HEK293 (cell line): ENCODE results near the gene NFE2L2.
A peak's percentile ranks its signal among the peaks of the same experiment; 100 is the strongest.

ENCODE experiments used
- BCL11A ChIP-seq: fragments of 450-650 bp; formaldehyde crosslinking; IDR thresholded peaks from 2 replicates; pipeline ENCODE4 v1.5.1; 2016; ENCODE audit warnings: low read depth, missing biosample characterization, missing genetic modification characterization
- SCRT2 ChIP-seq: fragments of 450-650 bp; formaldehyde crosslinking; IDR thresholded peaks from 2 replicates; pipeline ENCODE4 v1.5.1; 2016; ENCODE audit warnings: missing biosample characterization, missing genetic modification characterization
- SETDB1 ChIP-seq: IDR thresholded peaks from one replicate; pipeline ENCODE4 v1.6.1; 2017; ENCODE audit warnings: mild to moderate bottlenecking, low read length, moderate library complexity, mixed read lengths; ENCODE audit not compliant: insufficient read length
- YY1 ChIP-seq: fragments of 450-650 bp; formaldehyde crosslinking; IDR thresholded peaks from 2 replicates; pipeline ENCODE4 v1.5.1; 2018; ENCODE audit warnings: missing biosample characterization, missing genetic modification characterization
- ZBTB1 ChIP-seq: fragments of 450-650 bp; formaldehyde crosslinking; IDR thresholded peaks from 2 replicates; pipeline ENCODE4 v1.5.1; 2016; ENCODE audit warnings: missing biosample characterization, missing genetic modification characterization
- ZNF501 ChIP-seq: fragments of 450-650 bp; formaldehyde crosslinking; IDR thresholded peaks from 2 replicates; pipeline ENCODE4 v1.5.1; 2016; ENCODE audit warnings: missing biosample characterization, missing genetic modification characterization
- TF ChIP-seq, protein P1 (sequence below): fragments of 450-650 bp; formaldehyde crosslinking; IDR thresholded peaks from 2 replicates; pipeline ENCODE4 v1.5.1; 2016; ENCODE audit warnings: missing biosample characterization, missing genetic modification characterization
- TF ChIP-seq, protein P2 (sequence below): fragments of 450-650 bp; formaldehyde crosslinking; IDR thresholded peaks from 2 replicates; pipeline ENCODE4 v1.5.1; 2016; ENCODE audit warnings: missing biosample characterization, missing genetic modification characterization
- TF ChIP-seq, protein P3 (sequence below): fragments of 450-650 bp; IDR thresholded peaks from 2 replicates; pipeline ENCODE4 v1.5.1; 2018; ENCODE audit warnings: missing biosample characterization, missing genetic modification characterization
- TF ChIP-seq, protein P4 (sequence below): IDR thresholded peaks from 2 replicates; pipeline ENCODE4 v1.6.1; 2011; ENCODE audit warnings: mild to moderate bottlenecking, low read depth, low read length, borderline replicate concordance
- TF ChIP-seq, protein P5 (sequence below): fragments of 450-650 bp; formaldehyde crosslinking; IDR thresholded peaks from 2 replicates; pipeline ENCODE4 v1.5.0; 2017; ENCODE audit warnings: missing biosample characterization, missing genetic modification characterization, borderline replicate concordance
- TF ChIP-seq, protein P6 (sequence below): fragments of 450-650 bp; formaldehyde crosslinking; IDR thresholded peaks from 2 replicates; pipeline ENCODE4 v1.5.1; 2016; ENCODE audit warnings: missing biosample characterization, missing genetic modification characterization

DNA sequence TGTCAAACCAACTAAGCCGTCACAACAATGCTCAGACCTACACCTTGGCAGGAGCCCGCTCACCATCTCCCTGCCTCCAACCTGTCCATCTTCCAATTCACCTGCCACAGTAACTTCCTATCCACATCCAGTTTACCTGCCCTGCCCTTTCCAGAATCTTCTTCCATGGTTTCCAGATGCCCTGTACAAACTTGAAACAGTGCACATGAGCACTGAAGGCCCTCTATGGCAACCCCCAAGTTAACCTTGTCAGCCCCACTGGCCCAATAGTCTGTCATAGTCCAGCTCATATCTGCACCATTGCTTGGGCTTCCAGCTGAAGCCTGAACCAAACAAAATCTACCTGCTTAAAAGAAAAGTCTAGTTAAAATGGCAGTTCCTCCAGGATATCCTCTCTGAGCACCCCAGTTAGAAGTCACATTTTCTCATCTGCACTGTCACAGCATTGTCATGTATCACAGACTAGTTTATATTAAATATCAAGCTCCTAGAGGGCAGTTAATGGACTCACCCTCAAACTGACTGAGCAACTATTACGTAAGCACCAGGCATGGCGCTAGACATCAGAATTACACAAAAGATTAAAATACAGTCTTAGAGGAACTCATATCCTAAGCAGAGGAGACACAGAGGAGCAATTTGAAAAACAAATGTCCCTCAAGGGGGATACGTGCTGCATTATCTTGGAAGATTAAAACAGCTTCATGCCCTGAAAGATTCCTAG is 11.6 kb downstream of the NFE2L2 start:
- no peak for TF ChIP-seq ZBTB1 (tag by site-specific recombination)
- no peak for TF ChIP-seq SCRT2 (tag by site-specific recombination)
- TF ChIP-seq, protein P1, sequence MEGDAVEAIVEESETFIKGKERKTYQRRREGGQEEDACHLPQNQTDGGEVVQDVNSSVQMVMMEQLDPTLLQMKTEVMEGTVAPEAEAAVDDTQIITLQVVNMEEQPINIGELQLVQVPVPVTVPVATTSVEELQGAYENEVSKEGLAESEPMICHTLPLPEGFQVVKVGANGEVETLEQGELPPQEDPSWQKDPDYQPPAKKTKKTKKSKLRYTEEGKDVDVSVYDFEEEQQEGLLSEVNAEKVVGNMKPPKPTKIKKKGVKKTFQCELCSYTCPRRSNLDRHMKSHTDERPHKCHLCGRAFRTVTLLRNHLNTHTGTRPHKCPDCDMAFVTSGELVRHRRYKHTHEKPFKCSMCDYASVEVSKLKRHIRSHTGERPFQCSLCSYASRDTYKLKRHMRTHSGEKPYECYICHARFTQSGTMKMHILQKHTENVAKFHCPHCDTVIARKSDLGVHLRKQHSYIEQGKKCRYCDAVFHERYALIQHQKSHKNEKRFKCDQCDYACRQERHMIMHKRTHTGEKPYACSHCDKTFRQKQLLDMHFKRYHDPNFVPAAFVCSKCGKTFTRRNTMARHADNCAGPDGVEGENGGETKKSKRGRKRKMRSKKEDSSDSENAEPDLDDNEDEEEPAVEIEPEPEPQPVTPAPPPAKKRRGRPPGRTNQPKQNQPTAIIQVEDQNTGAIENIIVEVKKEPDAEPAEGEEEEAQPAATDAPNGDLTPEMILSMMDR (tag by site-specific recombination), result no peak
- TF ChIP-seq, protein P2, sequence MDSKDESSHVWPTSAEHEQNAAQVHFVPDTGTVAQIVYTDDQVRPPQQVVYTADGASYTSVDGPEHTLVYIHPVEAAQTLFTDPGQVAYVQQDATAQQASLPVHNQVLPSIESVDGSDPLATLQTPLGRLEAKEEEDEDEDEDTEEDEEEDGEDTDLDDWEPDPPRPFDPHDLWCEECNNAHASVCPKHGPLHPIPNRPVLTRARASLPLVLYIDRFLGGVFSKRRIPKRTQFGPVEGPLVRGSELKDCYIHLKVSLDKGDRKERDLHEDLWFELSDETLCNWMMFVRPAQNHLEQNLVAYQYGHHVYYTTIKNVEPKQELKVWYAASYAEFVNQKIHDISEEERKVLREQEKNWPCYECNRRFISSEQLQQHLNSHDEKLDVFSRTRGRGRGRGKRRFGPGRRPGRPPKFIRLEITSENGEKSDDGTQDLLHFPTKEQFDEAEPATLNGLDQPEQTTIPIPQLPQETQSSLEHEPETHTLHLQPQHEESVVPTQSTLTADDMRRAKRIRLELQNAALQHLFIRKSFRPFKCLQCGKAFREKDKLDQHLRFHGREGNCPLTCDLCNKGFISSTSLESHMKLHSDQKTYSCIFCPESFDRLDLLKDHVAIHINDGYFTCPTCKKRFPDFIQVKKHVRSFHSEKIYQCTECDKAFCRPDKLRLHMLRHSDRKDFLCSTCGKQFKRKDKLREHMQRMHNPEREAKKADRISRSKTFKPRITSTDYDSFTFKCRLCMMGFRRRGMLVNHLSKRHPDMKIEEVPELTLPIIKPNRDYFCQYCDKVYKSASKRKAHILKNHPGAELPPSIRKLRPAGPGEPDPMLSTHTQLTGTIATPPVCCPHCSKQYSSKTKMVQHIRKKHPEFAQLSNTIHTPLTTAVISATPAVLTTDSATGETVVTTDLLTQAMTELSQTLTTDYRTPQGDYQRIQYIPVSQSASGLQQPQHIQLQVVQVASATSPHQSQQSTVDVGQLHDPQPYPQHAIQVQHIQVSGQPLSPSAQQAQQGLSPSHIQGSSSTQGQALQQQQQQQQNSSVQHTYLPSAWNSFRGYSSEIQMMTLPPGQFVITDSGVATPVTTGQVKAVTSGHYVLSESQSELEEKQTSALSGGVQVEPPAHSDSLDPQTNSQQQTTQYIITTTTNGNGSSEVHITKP (tag by site-specific recombination), result 0 out of 2 replicates have a peak, but pooled peaks have one; percentile 43
- TF ChIP-seq, protein P3, sequence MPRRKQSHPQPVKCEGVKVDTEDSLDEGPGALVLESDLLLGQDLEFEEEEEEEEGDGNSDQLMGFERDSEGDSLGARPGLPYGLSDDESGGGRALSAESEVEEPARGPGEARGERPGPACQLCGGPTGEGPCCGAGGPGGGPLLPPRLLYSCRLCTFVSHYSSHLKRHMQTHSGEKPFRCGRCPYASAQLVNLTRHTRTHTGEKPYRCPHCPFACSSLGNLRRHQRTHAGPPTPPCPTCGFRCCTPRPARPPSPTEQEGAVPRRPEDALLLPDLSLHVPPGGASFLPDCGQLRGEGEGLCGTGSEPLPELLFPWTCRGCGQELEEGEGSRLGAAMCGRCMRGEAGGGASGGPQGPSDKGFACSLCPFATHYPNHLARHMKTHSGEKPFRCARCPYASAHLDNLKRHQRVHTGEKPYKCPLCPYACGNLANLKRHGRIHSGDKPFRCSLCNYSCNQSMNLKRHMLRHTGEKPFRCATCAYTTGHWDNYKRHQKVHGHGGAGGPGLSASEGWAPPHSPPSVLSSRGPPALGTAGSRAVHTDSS (tag by site-specific recombination), result no peak
- TF ChIP-seq, protein P4, sequence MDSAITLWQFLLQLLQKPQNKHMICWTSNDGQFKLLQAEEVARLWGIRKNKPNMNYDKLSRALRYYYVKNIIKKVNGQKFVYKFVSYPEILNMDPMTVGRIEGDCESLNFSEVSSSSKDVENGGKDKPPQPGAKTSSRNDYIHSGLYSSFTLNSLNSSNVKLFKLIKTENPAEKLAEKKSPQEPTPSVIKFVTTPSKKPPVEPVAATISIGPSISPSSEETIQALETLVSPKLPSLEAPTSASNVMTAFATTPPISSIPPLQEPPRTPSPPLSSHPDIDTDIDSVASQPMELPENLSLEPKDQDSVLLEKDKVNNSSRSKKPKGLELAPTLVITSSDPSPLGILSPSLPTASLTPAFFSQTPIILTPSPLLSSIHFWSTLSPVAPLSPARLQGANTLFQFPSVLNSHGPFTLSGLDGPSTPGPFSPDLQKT, result no peak
- no peak for TF ChIP-seq YY1 (tag by site-specific recombination)
- TF ChIP-seq, protein P5, sequence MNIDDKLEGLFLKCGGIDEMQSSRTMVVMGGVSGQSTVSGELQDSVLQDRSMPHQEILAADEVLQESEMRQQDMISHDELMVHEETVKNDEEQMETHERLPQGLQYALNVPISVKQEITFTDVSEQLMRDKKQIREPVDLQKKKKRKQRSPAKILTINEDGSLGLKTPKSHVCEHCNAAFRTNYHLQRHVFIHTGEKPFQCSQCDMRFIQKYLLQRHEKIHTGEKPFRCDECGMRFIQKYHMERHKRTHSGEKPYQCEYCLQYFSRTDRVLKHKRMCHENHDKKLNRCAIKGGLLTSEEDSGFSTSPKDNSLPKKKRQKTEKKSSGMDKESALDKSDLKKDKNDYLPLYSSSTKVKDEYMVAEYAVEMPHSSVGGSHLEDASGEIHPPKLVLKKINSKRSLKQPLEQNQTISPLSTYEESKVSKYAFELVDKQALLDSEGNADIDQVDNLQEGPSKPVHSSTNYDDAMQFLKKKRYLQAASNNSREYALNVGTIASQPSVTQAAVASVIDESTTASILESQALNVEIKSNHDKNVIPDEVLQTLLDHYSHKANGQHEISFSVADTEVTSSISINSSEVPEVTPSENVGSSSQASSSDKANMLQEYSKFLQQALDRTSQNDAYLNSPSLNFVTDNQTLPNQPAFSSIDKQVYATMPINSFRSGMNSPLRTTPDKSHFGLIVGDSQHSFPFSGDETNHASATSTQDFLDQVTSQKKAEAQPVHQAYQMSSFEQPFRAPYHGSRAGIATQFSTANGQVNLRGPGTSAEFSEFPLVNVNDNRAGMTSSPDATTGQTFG, result no peak
- TF ChIP-seq BCL11A (tag by site-specific recombination), result no peak
- no peak for TF ChIP-seq SETDB1
- TF ChIP-seq ZNF501 (tag by site-specific recombination), result no peak
- TF ChIP-seq, protein P6, sequence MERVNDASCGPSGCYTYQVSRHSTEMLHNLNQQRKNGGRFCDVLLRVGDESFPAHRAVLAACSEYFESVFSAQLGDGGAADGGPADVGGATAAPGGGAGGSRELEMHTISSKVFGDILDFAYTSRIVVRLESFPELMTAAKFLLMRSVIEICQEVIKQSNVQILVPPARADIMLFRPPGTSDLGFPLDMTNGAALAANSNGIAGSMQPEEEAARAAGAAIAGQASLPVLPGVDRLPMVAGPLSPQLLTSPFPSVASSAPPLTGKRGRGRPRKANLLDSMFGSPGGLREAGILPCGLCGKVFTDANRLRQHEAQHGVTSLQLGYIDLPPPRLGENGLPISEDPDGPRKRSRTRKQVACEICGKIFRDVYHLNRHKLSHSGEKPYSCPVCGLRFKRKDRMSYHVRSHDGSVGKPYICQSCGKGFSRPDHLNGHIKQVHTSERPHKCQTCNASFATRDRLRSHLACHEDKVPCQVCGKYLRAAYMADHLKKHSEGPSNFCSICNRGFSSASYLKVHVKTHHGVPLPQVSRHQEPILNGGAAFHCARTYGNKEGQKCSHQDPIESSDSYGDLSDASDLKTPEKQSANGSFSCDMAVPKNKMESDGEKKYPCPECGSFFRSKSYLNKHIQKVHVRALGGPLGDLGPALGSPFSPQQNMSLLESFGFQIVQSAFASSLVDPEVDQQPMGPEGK (tag by site-specific recombination), result no peak
